GM10266 (cell line): ENCODE results near the gene TMTC1.

ENCODE experiments used
- DNase-seq: peaks from one replicate; pipeline ENCODE4 v3.0.0; 2012; ENCODE audit errors: extremely low spot score
- CTCF ChIP-seq: IDR thresholded peaks from 2 replicates; pipeline ENCODE4 v1.5.1; 2012; ENCODE audit warnings: mild to moderate bottlenecking, low read depth; ENCODE audit not compliant: control insufficient read depth, insufficient read depth; ENCODE audit errors: missing control alignments

The TMTC1 gene

GRCh38 chr12:29625359-29625953, 158.3 kb downstream of the TMTC1 start:
- DNase-seq: no peak
- TF ChIP-seq CTCF: no peak

GRCh38 chr12:29622251-29622650, 161.5 kb downstream of the TMTC1 start:
- no peak for TF ChIP-seq CTCF
- DNase-seq: no peak

GRCh38 chr12:29620030-29620429, 163.7 kb downstream of the TMTC1 start:
- no peak for TF ChIP-seq CTCF
- DNase-seq: no peak

GRCh38 chr12:29617407-29617803, 166.3 kb downstream of the TMTC1 start:
- no peak for TF ChIP-seq CTCF
- DNase-seq: no peak

GRCh38 chr12:29616664-29617406, 166.9 kb downstream of the TMTC1 start:
- DNase-seq: no peak
- no peak for TF ChIP-seq CTCF

GRCh38 chr12:29614694-29615325, 168.9 kb downstream of the TMTC1 start:
- no peak for TF ChIP-seq CTCF
- DNase-seq: no peak

- TF ChIP-seq CTCF: no peak
- no peak for DNase-seq
Measured at GRCh38 chr12:29612912-29613311, 170.8 kb downstream of the TMTC1 start.
